H9 (cell line): Measurements from ENCODE around the gene DNAJB2. TPM values are rescaled to one million over a fixed set of nuclear protein-coding genes. Genes with fewer than 3 reads are reported as not detected.

Experiments
- DNase-seq: peaks from one replicate; pipeline ENCODE4 v3.0.0-alpha.2; 2017
- H2AFZ ChIP-seq: one replicate; pipeline ENCODE4 v1.6.1; 2013; ENCODE audit warnings: mild to moderate bottlenecking, low read length, control low read depth, moderate library complexity
- H2AK5ac ChIP-seq: 2 replicates; pipeline ENCODE4 v1.6.1; 2013; ENCODE audit warnings: low read length, control low read depth, mixed read lengths; ENCODE audit not compliant: insufficient read length
- H2BK120ac ChIP-seq: one replicate; pipeline ENCODE4 v1.6.1; 2013; ENCODE audit warnings: low read depth, mild to moderate bottlenecking, low read length, control low read depth, inconsistent platforms; ENCODE audit not compliant: poor library complexity, severe bottlenecking
- H2BK12ac ChIP-seq: 2 replicates; pipeline ENCODE4 v1.6.1; 2013; ENCODE audit warnings: low read length, control low read depth, mixed read lengths, low read depth; ENCODE audit not compliant: insufficient read length
- H2BK15ac ChIP-seq: 2 replicates; pipeline ENCODE4 v1.6.1; 2013; ENCODE audit warnings: low read depth, low read length, control low read depth
- H2BK20ac ChIP-seq: one replicate; pipeline ENCODE4 v1.6.1; 2013; ENCODE audit warnings: low read depth, mild to moderate bottlenecking, low read length, control low read depth, inconsistent platforms; ENCODE audit not compliant: poor library complexity, severe bottlenecking
- H2BK5ac ChIP-seq: 2 replicates; pipeline ENCODE4 v1.6.1; 2013; ENCODE audit warnings: low read length, control low read depth, mixed read lengths; ENCODE audit not compliant: insufficient read length
- H3K14ac ChIP-seq: 2 replicates; pipeline ENCODE4 v1.6.1; 2013; ENCODE audit warnings: low read length, control low read depth; ENCODE audit not compliant: insufficient read depth
- H3K18ac ChIP-seq: 2 replicates; pipeline ENCODE4 v1.6.1; 2013; ENCODE audit warnings: low read depth, mild to moderate bottlenecking, mixed read lengths, low read length, control low read depth; ENCODE audit not compliant: insufficient read length
- H3K23ac ChIP-seq: 2 replicates; pipeline ENCODE4 v1.6.1; 2013; ENCODE audit warnings: low read length, control low read depth, mixed read lengths, low read depth; ENCODE audit not compliant: insufficient read length
- H3K23me2 ChIP-seq: 2 replicates; pipeline ENCODE4 v1.6.1; 2013; ENCODE audit warnings: low read depth, mild to moderate bottlenecking, mixed read lengths, low read length, control low read depth; ENCODE audit not compliant: insufficient read length, poor library complexity, severe bottlenecking
- H3K27ac ChIP-seq: 2 replicates; pipeline ENCODE4 v1.5.1; 2013; ENCODE audit warnings: low read length, control low read depth, mixed read lengths, low read depth; ENCODE audit not compliant: insufficient read length
- H3K27me3 ChIP-seq: 2 replicates; pipeline ENCODE4 v1.6.1; 2013; ENCODE audit warnings: low read length, control low read depth, inconsistent platforms; ENCODE audit not compliant: insufficient read depth
- H3K4ac ChIP-seq: 2 replicates; pipeline ENCODE4 v1.6.1; 2013; ENCODE audit warnings: low read depth, mild to moderate bottlenecking, control low read depth, inconsistent platforms, low read length, moderate library complexity
- H3K4me1 ChIP-seq: 2 replicates; pipeline ENCODE4 v1.6.1; 2013; ENCODE audit warnings: low read length, control low read depth, inconsistent platforms; ENCODE audit not compliant: insufficient read depth
- H3K4me2 ChIP-seq: 2 replicates; pipeline ENCODE4 v1.6.1; 2013; ENCODE audit warnings: low read length, control low read depth, mixed read lengths; ENCODE audit not compliant: insufficient read length, insufficient read depth
- H3K56ac ChIP-seq: 2 replicates; pipeline ENCODE4 v1.6.1; 2013; ENCODE audit warnings: low read depth, mild to moderate bottlenecking, mixed read lengths, low read length, control low read depth; ENCODE audit not compliant: insufficient read length
- H3K79me1 ChIP-seq: 2 replicates; pipeline ENCODE4 v1.6.1; 2013; ENCODE audit warnings: low read depth, mild to moderate bottlenecking, moderate library complexity, low read length, control low read depth, inconsistent platforms; ENCODE audit not compliant: insufficient read depth, poor library complexity, severe bottlenecking
- H3K79me2 ChIP-seq: 2 replicates; pipeline ENCODE4 v1.6.1; 2013; ENCODE audit warnings: low read length, control low read depth, inconsistent platforms; ENCODE audit not compliant: insufficient read depth
- H3K9ac ChIP-seq: 2 replicates; pipeline ENCODE4 v1.6.1; 2013; ENCODE audit warnings: low read length, control low read depth, mixed read lengths; ENCODE audit not compliant: insufficient read length; ENCODE audit errors: extremely low read depth
- H3K9me3 ChIP-seq: one replicate; pipeline ENCODE4 v1.6.1; 2013; ENCODE audit warnings: low read depth, low read length, inconsistent platforms; ENCODE audit not compliant: control insufficient read depth
- H3T11ph ChIP-seq: one replicate; pipeline ENCODE4 v1.6.1; 2013; ENCODE audit warnings: mild to moderate bottlenecking, low read length, control low read depth, inconsistent platforms
- H4K20me1 ChIP-seq: one replicate; pipeline ENCODE4 v1.6.1; 2013; ENCODE audit not compliant: control insufficient read depth, insufficient read length, insufficient read depth
- H4K5ac ChIP-seq: 2 replicates; pipeline ENCODE4 v1.6.1; 2013; ENCODE audit warnings: low read depth, mild to moderate bottlenecking, mixed read lengths, low read length, control low read depth; ENCODE audit not compliant: insufficient read length
- H4K8ac ChIP-seq: replicated peaks from 2 replicates; pipeline ENCODE4 v1.6.1; 2013; ENCODE audit warnings: low read length, control low read depth, mixed read lengths, low read depth; ENCODE audit not compliant: insufficient read length
- H4K91ac ChIP-seq: 2 replicates; pipeline ENCODE4 v1.6.1; 2013; ENCODE audit warnings: low read depth, mild to moderate bottlenecking, moderate library complexity, mixed read lengths, low read length, control low read depth; ENCODE audit not compliant: insufficient read length
- H3K27ac Mint-ChIP-seq, 3 experiments: 2 replicates in 2 of 3; 3 replicates in 1 of 3; pipeline ENCODE4 v1.8.0; 2020 to 2021; ENCODE audit warnings: mixed read lengths in 3 of 3, mild to moderate bottlenecking in 1 of 3, moderate library complexity in 1 of 3
- H3K27me3 Mint-ChIP-seq: 2 replicates; pipeline ENCODE4 v1.8.0; 2021; ENCODE audit warnings: low read depth, mild to moderate bottlenecking, moderate library complexity, mixed read lengths
- H3K36me3 Mint-ChIP-seq, 3 experiments: 2 replicates in 2 of 3; 3 replicates in 1 of 3; pipeline ENCODE4 v1.8.0; 2020 to 2021; ENCODE audit warnings: low read depth in 3 of 3, mixed read lengths in 3 of 3; ENCODE audit not compliant: insufficient read depth in 1 of 3
- H3K4me1 Mint-ChIP-seq, 2 experiments: 2 replicates each; pipeline ENCODE4 v1.8.0; 2020; ENCODE audit warnings: mixed read lengths in 2 of 2
- H3K4me3 Mint-ChIP-seq, 2 experiments: 2 replicates in 1 of 2; 3 replicates in 1 of 2; pipeline ENCODE4 v1.8.0; 2020 to 2021; ENCODE audit warnings: mild to moderate bottlenecking in 2 of 2, mixed read lengths in 2 of 2, moderate library complexity in 1 of 2
- H3K9me3 Mint-ChIP-seq, 2 experiments: 2 replicates in 1 of 2; 3 replicates in 1 of 2; pipeline ENCODE4 v1.8.0; 2020; ENCODE audit warnings: mild to moderate bottlenecking in 2 of 2, mixed read lengths in 2 of 2, moderate library complexity in 1 of 2
- CTCF ChIP-seq: fragments of 200-600 bp; sonication (generic); conservative IDR thresholded peaks from 3 replicates; pipeline ENCODE4 v1.8.0; 2021; ENCODE audit warnings: antibody characterized with exemption, mild to moderate bottlenecking
- WGBS: extraction: QIAGEN DNeasy Blood & Tissue Kit; methylation state at CpG from one replicate; pipeline ENCODE4 v1.1.7; 2013; ENCODE audit warnings: missing lambda C conversion rate, low lambda C conversion rate, mixed read lengths; ENCODE audit not compliant: insufficient read length; ENCODE audit errors: extremely low coverage; 5-methylcytosine and 5-hydroxymethylcytosine counted together
- total RNA-seq: library from RNA; stranded (reverse); gene quantifications from 2 replicates; pipeline ENCODE4 v1.2.1, GENCODE V29; 2021

The DNAJB2 gene
- total RNA-seq, 1 experiment from 2014 or later, result 34.1 TPM

- H2AFZ ChIP-seq, result no peak overlapping the region
- WGBS, result no CpG with 5 or more reads among the region's 14 CpGs
- H4K20me1 ChIP-seq, result no peaks in the 10 kb centered on the region
- H3K79me2 ChIP-seq, result no peaks in the 10 kb centered on the region
- peaks cover 70% of the 10 kb centered on the region for H3K27me3 Mint-ChIP-seq
- no peak overlapping the region for H3K9ac ChIP-seq
- H3K4me2 ChIP-seq, result no peak overlapping the region
- H4K8ac ChIP-seq, result no peak overlapping the region
- H3K36me3 Mint-ChIP-seq, result peaks cover 0 to 4% (median 2%) of the 10 kb centered on the region in 3 experiments; a peak in 2 of 7 replicates
- H2BK20ac ChIP-seq, result no peak overlapping the region
- H3K4me1 Mint-ChIP-seq, result peaks cover 19 to 29% of the 10 kb centered on the region in 2 experiments
- H3K27me3 ChIP-seq, result no peaks in the 10 kb centered on the region; the same call in 1 of the 2 replicates
- DNase-seq, result no peak
- no peak overlapping the region for H3K18ac ChIP-seq
- H2BK12ac ChIP-seq, result no peak overlapping the region
- H4K5ac ChIP-seq, result no peak overlapping the region
- no peaks in the 10 kb centered on the region for H3K4me1 ChIP-seq
- no peak for TF ChIP-seq CTCF
- peaks cover 6% of the 10 kb centered on the region for H3K23me2 ChIP-seq
- H3T11ph ChIP-seq, result no peak overlapping the region
- no peaks in the 10 kb centered on the region for H3K9me3 ChIP-seq
- peaks cover 2 to 7% of the 10 kb centered on the region in 2 experiments; a peak in 3 of 5 replicates for H3K9me3 Mint-ChIP-seq
- no peak overlapping the region for H3K23ac ChIP-seq
- no peak overlapping the region for H2BK15ac ChIP-seq
- H3K27ac ChIP-seq, result no peak overlapping the region
- H3K56ac ChIP-seq, result no peak overlapping the region
- no peak overlapping the region for H2BK5ac ChIP-seq
- no peak overlapping the region for H2AK5ac ChIP-seq
- H3K79me1 ChIP-seq, result no peaks in the 10 kb centered on the region
- no peak overlapping the region for H3K14ac ChIP-seq
- no peak overlapping the region for H3K27ac Mint-ChIP-seq
- no peak overlapping the region for H3K4ac ChIP-seq
- H2BK120ac ChIP-seq, result no peak overlapping the region
- H3K4me3 Mint-ChIP-seq, result no peak overlapping the region; a peak in 1 of 5 replicates
- no peak overlapping the region for H4K91ac ChIP-seq
Observed at GRCh38 chr2:219296142-219296541, 17.0 kb downstream of the DNAJB2 start.
